HG03108 (cell line): ENCODE measurements around the gene ATN1.
A peak's percentile ranks its signal among the peaks of the same experiment; 100 is the strongest.
"Not testable (repeated sequence)": the region's sequence is repeated elsewhere in the genome, so short reads cannot be mapped to it uniquely, and the experiment has no call there.

Source experiments
- ATAC-seq: cut with Tn5 transposase; IDR thresholded peaks from one replicate; pipeline ENCODE4 v1.9.1; 2021; ENCODE audit warnings: moderate library complexity; ENCODE audit not compliant: unreplicated experiment

The ATN1 gene

GRCh38 chr12:6927379-6928021 is at the start of gene ATN1:
ATN1 (plus strand) TSS chr12:6927959; CDS start chr12:6934002, 6,043 bp downstream.
- ATAC-seq: no peak

- not testable (repeated sequence) for ATAC-seq
Measured at GRCh38 chr12:6879824-6880223, 47.9 kb upstream of the ATN1 start.

GRCh38 chr12:6883252-6883651 is 44.5 kb upstream of the ATN1 start:
- no peak for ATAC-seq

GRCh38 chr12:6883683-6884082 is 44.1 kb upstream of the ATN1 start:
- no peak for ATAC-seq

- no peak for ATAC-seq
Measured at GRCh38 chr12:6884539-6884938, 43.2 kb upstream of the ATN1 start.

GRCh38 chr12:6886206-6886999 is 41.4 kb upstream of the ATN1 start:
- ATAC-seq: not testable (repeated sequence)

- ATAC-seq: no peak
Measured at GRCh38 chr12:6887460-6887859, 40.3 kb upstream of the ATN1 start.

GRCh38 chr12:6888360-6888759 is 39.4 kb upstream of the ATN1 start:
- no peak for ATAC-seq

- ATAC-seq: not testable (repeated sequence)
Measured at GRCh38 chr12:6888794-6889193, 39.0 kb upstream of the ATN1 start.

GRCh38 chr12:6889775-6890573 is 37.8 kb upstream of the ATN1 start:
- not testable (repeated sequence) for ATAC-seq

GRCh38 chr12:6890789-6891645 is 36.7 kb upstream of the ATN1 start:
- ATAC-seq: peak; percentile 97

GRCh38 chr12:6891646-6892001 is 36.1 kb upstream of the ATN1 start:
- ATAC-seq: no peak

GRCh38 chr12:6892683-6893082 is 35.1 kb upstream of the ATN1 start:
- not testable (repeated sequence) for ATAC-seq

GRCh38 chr12:6894321-6894720 is 33.4 kb upstream of the ATN1 start:
- no peak for ATAC-seq

- ATAC-seq: no peak
Measured at GRCh38 chr12:6896846-6897435, 30.8 kb upstream of the ATN1 start.

- no peak for ATAC-seq
Measured at GRCh38 chr12:6899427-6899826, 28.3 kb upstream of the ATN1 start.

- ATAC-seq: no peak
Measured at GRCh38 chr12:6899837-6900519, 27.8 kb upstream of the ATN1 start.

GRCh38 chr12:6902448-6902847 is 25.3 kb upstream of the ATN1 start:
- no peak for ATAC-seq

- ATAC-seq: no peak
Measured at GRCh38 chr12:6903722-6904121, 24.0 kb upstream of the ATN1 start.
